NCI-H146 treated with DMSO at 0.1 percent for 48 hours (cell line): ENCODE data around the gene DLGAP1.
A peak's percentile ranks its signal among the peaks of the same experiment; 100 is the strongest.
"Not testable (repeated sequence)": the region's sequence is repeated elsewhere in the genome, so short reads cannot be mapped to it uniquely, and the experiment has no call there.

Experiments
- DNase-seq: peaks from one replicate; lab custom pipeline; 2025; ENCODE audit not compliant: unreplicated experiment; lab: John Stamatoyannopoulos, UW

The DLGAP1 gene

GRCh38 chr18:3706279-3707097 is 748.6 kb downstream of the DLGAP1 start:
- DNase-seq: no peak

- DNase-seq: no peak
Measured at GRCh38 chr18:3704556-3705344, 750.4 kb downstream of the DLGAP1 start.

- DNase-seq: peak; percentile 76
Measured at GRCh38 chr18:3703732-3704176, 751.4 kb downstream of the DLGAP1 start.

GRCh38 chr18:3699707-3700567 is 755.2 kb downstream of the DLGAP1 start:
- DNase-seq: not testable (repeated sequence)

- DNase-seq: not testable (repeated sequence)
Measured at GRCh38 chr18:3694030-3694778, 760.9 kb downstream of the DLGAP1 start.

GRCh38 chr18:3693410-3693809 is 761.7 kb downstream of the DLGAP1 start:
- no peak for DNase-seq

GRCh38 chr18:3692691-3693090 is 762.4 kb downstream of the DLGAP1 start:
- no peak for DNase-seq

- no peak for DNase-seq
Measured at GRCh38 chr18:3692113-3692621, 762.9 kb downstream of the DLGAP1 start.

GRCh38 chr18:3691705-3692104 is 763.4 kb downstream of the DLGAP1 start:
- no peak for DNase-seq

- DNase-seq: no peak
Measured at GRCh38 chr18:3690764-3691066, 764.4 kb downstream of the DLGAP1 start.

- DNase-seq: no peak
Measured at GRCh38 chr18:3689986-3690763, 764.9 kb downstream of the DLGAP1 start.

GRCh38 chr18:3689091-3689490 is 766.0 kb downstream of the DLGAP1 start:
- DNase-seq: no peak

GRCh38 chr18:3688690-3689089 is 766.4 kb downstream of the DLGAP1 start:
- no peak for DNase-seq

GRCh38 chr18:3683483-3683882 is 771.6 kb downstream of the DLGAP1 start:
- DNase-seq: no peak

- DNase-seq: no peak
Measured at GRCh38 chr18:3682061-3682460, 773.0 kb downstream of the DLGAP1 start.

GRCh38 chr18:3679241-3679640 is 775.9 kb downstream of the DLGAP1 start:
- DNase-seq: no peak

GRCh38 chr18:3675994-3676393 is 779.1 kb downstream of the DLGAP1 start:
- no peak for DNase-seq

GRCh38 chr18:3675446-3675845 is 779.7 kb downstream of the DLGAP1 start:
- no peak for DNase-seq

- DNase-seq: no peak
Measured at GRCh38 chr18:3671176-3671575, 783.9 kb downstream of the DLGAP1 start.

- DNase-seq: no peak
Measured at GRCh38 chr18:3669376-3669775, 785.7 kb downstream of the DLGAP1 start.
